ENCODE measurements around the gene DNM2. TPM values are rescaled to one million over a fixed set of nuclear protein-coding genes. Genes with fewer than 3 reads are reported as not detected.

Gene DNM2
- total RNA-seq, 1 donor from 2014 or later: 129 TPM

DNA sequence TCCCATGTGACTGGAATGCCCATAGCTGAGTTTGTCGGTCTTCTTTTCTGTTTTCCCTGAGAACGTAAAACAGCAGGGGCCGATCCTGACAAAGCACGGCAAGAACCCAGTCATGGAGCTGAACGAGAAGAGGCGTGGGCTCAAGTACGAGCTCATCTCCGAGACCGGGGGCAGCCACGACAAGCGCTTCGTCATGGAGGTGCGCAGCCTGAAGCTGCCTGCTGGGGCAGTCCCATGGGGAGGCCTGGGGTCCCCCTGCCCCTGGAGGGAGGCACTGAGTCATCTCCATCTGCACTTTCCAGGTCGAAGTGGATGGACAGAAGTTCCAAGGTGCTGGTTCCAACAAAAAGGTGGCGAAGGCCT is 34.8 kb upstream of the DNM2 start:
- TF ChIP-seq EZH2 (IDR thresholded peaks at IDR 0.05; ENCODE audit: insufficient read depth, low read length): no peak
- TF ChIP-seq, protein P1, sequence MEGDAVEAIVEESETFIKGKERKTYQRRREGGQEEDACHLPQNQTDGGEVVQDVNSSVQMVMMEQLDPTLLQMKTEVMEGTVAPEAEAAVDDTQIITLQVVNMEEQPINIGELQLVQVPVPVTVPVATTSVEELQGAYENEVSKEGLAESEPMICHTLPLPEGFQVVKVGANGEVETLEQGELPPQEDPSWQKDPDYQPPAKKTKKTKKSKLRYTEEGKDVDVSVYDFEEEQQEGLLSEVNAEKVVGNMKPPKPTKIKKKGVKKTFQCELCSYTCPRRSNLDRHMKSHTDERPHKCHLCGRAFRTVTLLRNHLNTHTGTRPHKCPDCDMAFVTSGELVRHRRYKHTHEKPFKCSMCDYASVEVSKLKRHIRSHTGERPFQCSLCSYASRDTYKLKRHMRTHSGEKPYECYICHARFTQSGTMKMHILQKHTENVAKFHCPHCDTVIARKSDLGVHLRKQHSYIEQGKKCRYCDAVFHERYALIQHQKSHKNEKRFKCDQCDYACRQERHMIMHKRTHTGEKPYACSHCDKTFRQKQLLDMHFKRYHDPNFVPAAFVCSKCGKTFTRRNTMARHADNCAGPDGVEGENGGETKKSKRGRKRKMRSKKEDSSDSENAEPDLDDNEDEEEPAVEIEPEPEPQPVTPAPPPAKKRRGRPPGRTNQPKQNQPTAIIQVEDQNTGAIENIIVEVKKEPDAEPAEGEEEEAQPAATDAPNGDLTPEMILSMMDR (IDR thresholded peaks at IDR 0.05; ENCODE audit: insufficient read depth, low read depth, low read length): no peak
- H3K27me3 ChIP-seq (ENCODE audit: insufficient read depth, low read length): no peaks in the 10 kb centered on the region
- peaks cover 60% of the 10 kb centered on the region for H3K36me3 ChIP-seq (ENCODE audit: insufficient read depth, low read length)
- H3K27ac ChIP-seq (ENCODE audit: low read depth, low read length): no peak overlapping the region
- H2AFZ ChIP-seq (ENCODE audit: low read depth, low read length): no peak overlapping the region
- no peak for FAIRE-seq
- no peak overlapping the region for H3K9ac ChIP-seq (ENCODE audit: low read length)
- Mint-ChIP-seq H3K27me3 (ENCODE audit: low read depth, unreplicated experiment) (no peaks in the 10 kb centered on the region), H3K27ac (ENCODE audit: unreplicated experiment) (no peak overlapping the region), H3K4me3 (ENCODE audit: unreplicated experiment) (no peak overlapping the region), H3K36me3 (ENCODE audit: low read depth, unreplicated experiment) (peaks cover 17% of the 10 kb centered on the region), H3K9me3 (ENCODE audit: unreplicated experiment) (no peaks in the 10 kb centered on the region), H3K4me1 (ENCODE audit: low read depth, unreplicated experiment) (no peaks in the 10 kb centered on the region)
- peaks cover 12% of the 10 kb centered on the region for H3K4me1 ChIP-seq (ENCODE audit: insufficient read depth, low read length)
- peaks cover 98% of the 10 kb centered on the region for H4K20me1 ChIP-seq (ENCODE audit: insufficient read depth, low read length)
- H3K4me3 ChIP-seq (ENCODE audit: insufficient read depth, low read depth, low read length): no peak overlapping the region
- no peak for DNase-seq (ENCODE audit: low read depth)
- no peak overlapping the region for H3K4me2 ChIP-seq (ENCODE audit: low read length)
- H3K79me2 ChIP-seq (ENCODE audit: insufficient read depth, low read length): peaks cover 78% of the 10 kb centered on the region
- no peaks in the 10 kb centered on the region for H3K9me3 ChIP-seq (ENCODE audit: insufficient read depth, low read depth, low read length)

DNA sequence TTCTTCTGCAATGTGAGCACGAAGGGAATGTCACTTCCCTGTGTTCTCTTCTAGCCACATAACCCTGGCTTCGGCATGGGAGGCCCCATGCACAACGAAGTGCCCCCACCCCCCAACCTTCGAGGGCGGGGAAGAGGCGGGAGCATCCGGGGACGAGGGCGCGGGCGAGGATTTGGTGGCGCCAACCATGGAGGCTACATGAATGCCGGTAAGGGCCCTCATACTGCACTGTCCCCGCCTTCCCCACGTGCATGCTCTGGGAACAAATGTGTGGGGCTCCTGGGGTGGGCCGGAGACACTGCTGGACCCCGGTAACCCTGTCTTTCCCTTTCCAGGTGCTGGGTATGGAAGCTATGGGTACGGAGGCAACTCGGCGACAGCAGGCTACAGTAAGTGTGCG is 34.3 kb upstream of the DNM2 start:
- Histone ChIP-seq H3K27me3 (ENCODE audit: insufficient read depth, low read length) (no peaks in the 10 kb centered on the region), H4K20me1 (ENCODE audit: insufficient read depth, low read length) (peaks cover 98% of the 10 kb centered on the region), H3K4me2 (ENCODE audit: low read length) (no peak overlapping the region), H3K36me3 (ENCODE audit: insufficient read depth, low read length) (peaks cover 55% of the 10 kb centered on the region), H3K4me3 (ENCODE audit: insufficient read depth, low read depth, low read length) (no peak overlapping the region), H3K27ac (ENCODE audit: low read depth, low read length) (no peak overlapping the region), H3K9me3 (ENCODE audit: insufficient read depth, low read depth, low read length) (no peaks in the 10 kb centered on the region), H3K4me1 (ENCODE audit: insufficient read depth, low read length) (peaks cover 12% of the 10 kb centered on the region), H3K79me2 (ENCODE audit: insufficient read depth, low read length) (peaks cover 78% of the 10 kb centered on the region), H2AFZ (ENCODE audit: low read depth, low read length) (no peak overlapping the region), H3K9ac (ENCODE audit: low read length) (no peak overlapping the region)
- DNase-seq (ENCODE audit: low read depth) (no peak), FAIRE-seq (no peak)
- H3K4me3 Mint-ChIP-seq (ENCODE audit: unreplicated experiment): no peak overlapping the region
- H3K4me1 Mint-ChIP-seq (ENCODE audit: low read depth, unreplicated experiment): no peaks in the 10 kb centered on the region
- H3K27ac Mint-ChIP-seq (ENCODE audit: unreplicated experiment): no peak overlapping the region
- no peaks in the 10 kb centered on the region for H3K27me3 Mint-ChIP-seq (ENCODE audit: low read depth, unreplicated experiment)
- H3K36me3 Mint-ChIP-seq (ENCODE audit: low read depth, unreplicated experiment): peaks cover 16% of the 10 kb centered on the region
- no peaks in the 10 kb centered on the region for H3K9me3 Mint-ChIP-seq (ENCODE audit: unreplicated experiment)
- no peak for TF ChIP-seq EZH2 (IDR thresholded peaks at IDR 0.05; ENCODE audit: insufficient read depth, low read length)
- TF ChIP-seq, protein P1 (IDR thresholded peaks at IDR 0.05; ENCODE audit: insufficient read depth, low read depth, low read length): no peak

DNA sequence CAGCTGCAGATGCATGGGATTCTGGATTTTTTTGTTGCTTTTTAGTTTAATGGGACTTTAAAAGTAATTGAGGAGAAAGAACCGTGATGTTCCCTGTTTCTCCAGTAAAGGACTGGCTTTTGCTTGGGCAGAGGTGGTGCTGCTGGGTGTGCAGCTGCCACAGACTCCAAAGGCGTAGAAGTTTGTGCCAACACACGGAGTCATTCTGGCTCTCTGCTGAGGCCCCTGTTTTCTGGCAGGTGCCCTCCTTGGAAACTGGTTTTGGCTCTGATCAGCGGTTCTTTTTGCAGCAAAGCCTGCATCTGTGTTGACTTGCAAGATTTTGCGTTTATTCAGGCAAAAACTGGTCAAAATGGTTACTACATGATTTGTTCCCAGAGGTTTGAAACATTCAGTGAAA is 32.7 kb upstream of the DNM2 start:
- H2AFZ ChIP-seq (ENCODE audit: low read depth, low read length): no peak overlapping the region
- no peaks in the 10 kb centered on the region for H3K27me3 Mint-ChIP-seq (ENCODE audit: low read depth, unreplicated experiment)
- no peak overlapping the region for H3K4me3 Mint-ChIP-seq (ENCODE audit: unreplicated experiment)
- peaks cover 98% of the 10 kb centered on the region for H4K20me1 ChIP-seq (ENCODE audit: insufficient read depth, low read length)
- no peak overlapping the region for H3K9ac ChIP-seq (ENCODE audit: low read length)
- TF ChIP-seq, protein P1 (IDR thresholded peaks at IDR 0.05; ENCODE audit: insufficient read depth, low read depth, low read length): no peak
- no peak for TF ChIP-seq EZH2 (IDR thresholded peaks at IDR 0.05; ENCODE audit: insufficient read depth, low read length)
- no peak overlapping the region for H3K4me3 ChIP-seq (ENCODE audit: insufficient read depth, low read depth, low read length)
- H3K4me1 ChIP-seq (ENCODE audit: insufficient read depth, low read length): peaks cover 12% of the 10 kb centered on the region
- no peak overlapping the region for H3K4me2 ChIP-seq (ENCODE audit: low read length)
- H3K27me3 ChIP-seq (ENCODE audit: insufficient read depth, low read length): no peaks in the 10 kb centered on the region
- H3K9me3 ChIP-seq (ENCODE audit: insufficient read depth, low read depth, low read length): no peaks in the 10 kb centered on the region
- H3K36me3 Mint-ChIP-seq (ENCODE audit: low read depth, unreplicated experiment): peaks cover 11% of the 10 kb centered on the region
- FAIRE-seq (no peak), DNase-seq (ENCODE audit: low read depth) (no peak)
- H3K27ac ChIP-seq (ENCODE audit: low read depth, low read length): no peak overlapping the region
- no peaks in the 10 kb centered on the region for H3K4me1 Mint-ChIP-seq (ENCODE audit: low read depth, unreplicated experiment)
- H3K36me3 ChIP-seq (ENCODE audit: insufficient read depth, low read length): peaks cover 52% of the 10 kb centered on the region
- peaks cover 74% of the 10 kb centered on the region for H3K79me2 ChIP-seq (ENCODE audit: insufficient read depth, low read length)
- H3K27ac Mint-ChIP-seq (ENCODE audit: unreplicated experiment): no peak overlapping the region
- H3K9me3 Mint-ChIP-seq (ENCODE audit: unreplicated experiment): no peaks in the 10 kb centered on the region

Measured in astrocyte (in vitro differentiated cells and primary cell).